HL-60 (cell line): Measurements from ENCODE around the gene DYNC1I1.

Experiments
- DNase-seq, 2 experiments: peaks; one replicate each; pipeline ENCODE4 v3.0.0-alpha.2; 2010 to 2020; ENCODE audit warnings: low read depth in 1 of 2, low spot score in 1 of 2
- H3K27ac ChIP-seq: fragments of 250-450 bp; sonication (Bioruptor Pico); replicated peaks from 2 replicates; pipeline ENCODE4 v1.5.1; 2020; ENCODE audit warnings: mild to moderate bottlenecking, moderate library complexity
- H3K27me3 ChIP-seq: fragments of 250-450 bp; sonication (Bioruptor Pico); 2 replicates; pipeline ENCODE4 v1.5.1; 2021; ENCODE audit warnings: mild to moderate bottlenecking, moderate library complexity; ENCODE audit not compliant: insufficient read depth, poor library complexity, severe bottlenecking
- H3K4me3 ChIP-seq: replicated peaks from 2 replicates; pipeline ENCODE4 v1.5.1; 2011; ENCODE audit warnings: mild to moderate bottlenecking, control low read depth, low read length; ENCODE audit not compliant: insufficient read depth
- GABPA ChIP-seq: IDR thresholded peaks from 2 replicates; pipeline ENCODE4 v1.6.1; 2012; ENCODE audit warnings: low read depth
- POLR2AphosphoS5 ChIP-seq: IDR thresholded peaks from 2 replicates; pipeline ENCODE4 v1.6.1; 2012; ENCODE audit warnings: low read depth
- SPI1 ChIP-seq: IDR thresholded peaks from 2 replicates; pipeline ENCODE4 v1.6.1; 2012; ENCODE audit warnings: low read depth, mild to moderate bottlenecking, borderline replicate concordance
- TF ChIP-seq, protein P1 (sequence below): IDR thresholded peaks from 2 replicates; pipeline ENCODE4 v1.6.1; 2012; ENCODE audit warnings: low read depth; ENCODE audit not compliant: insufficient replicate concordance
- TF ChIP-seq, protein P2 (sequence below): IDR thresholded peaks from one replicate; pipeline ENCODE4 v1.5.1; 2011; ENCODE audit warnings: low read length, control low read depth, inconsistent platforms; ENCODE audit not compliant: insufficient read depth

The DYNC1I1 gene

GRCh38 chr7:95820778-95821177 is 48.4 kb downstream of the DYNC1I1 start:
- DNase-seq: no peak
- H3K27me3 ChIP-seq: no peaks in the 10 kb centered on the region

GRCh38 chr7:95822717-95823116 is 50.4 kb downstream of the DYNC1I1 start:
- Histone ChIP-seq H3K27me3 (no peaks in the 10 kb centered on the region), H3K27ac (no peak overlapping the region), H3K4me3 (no peak overlapping the region)
- TF ChIP-seq, protein P1, sequence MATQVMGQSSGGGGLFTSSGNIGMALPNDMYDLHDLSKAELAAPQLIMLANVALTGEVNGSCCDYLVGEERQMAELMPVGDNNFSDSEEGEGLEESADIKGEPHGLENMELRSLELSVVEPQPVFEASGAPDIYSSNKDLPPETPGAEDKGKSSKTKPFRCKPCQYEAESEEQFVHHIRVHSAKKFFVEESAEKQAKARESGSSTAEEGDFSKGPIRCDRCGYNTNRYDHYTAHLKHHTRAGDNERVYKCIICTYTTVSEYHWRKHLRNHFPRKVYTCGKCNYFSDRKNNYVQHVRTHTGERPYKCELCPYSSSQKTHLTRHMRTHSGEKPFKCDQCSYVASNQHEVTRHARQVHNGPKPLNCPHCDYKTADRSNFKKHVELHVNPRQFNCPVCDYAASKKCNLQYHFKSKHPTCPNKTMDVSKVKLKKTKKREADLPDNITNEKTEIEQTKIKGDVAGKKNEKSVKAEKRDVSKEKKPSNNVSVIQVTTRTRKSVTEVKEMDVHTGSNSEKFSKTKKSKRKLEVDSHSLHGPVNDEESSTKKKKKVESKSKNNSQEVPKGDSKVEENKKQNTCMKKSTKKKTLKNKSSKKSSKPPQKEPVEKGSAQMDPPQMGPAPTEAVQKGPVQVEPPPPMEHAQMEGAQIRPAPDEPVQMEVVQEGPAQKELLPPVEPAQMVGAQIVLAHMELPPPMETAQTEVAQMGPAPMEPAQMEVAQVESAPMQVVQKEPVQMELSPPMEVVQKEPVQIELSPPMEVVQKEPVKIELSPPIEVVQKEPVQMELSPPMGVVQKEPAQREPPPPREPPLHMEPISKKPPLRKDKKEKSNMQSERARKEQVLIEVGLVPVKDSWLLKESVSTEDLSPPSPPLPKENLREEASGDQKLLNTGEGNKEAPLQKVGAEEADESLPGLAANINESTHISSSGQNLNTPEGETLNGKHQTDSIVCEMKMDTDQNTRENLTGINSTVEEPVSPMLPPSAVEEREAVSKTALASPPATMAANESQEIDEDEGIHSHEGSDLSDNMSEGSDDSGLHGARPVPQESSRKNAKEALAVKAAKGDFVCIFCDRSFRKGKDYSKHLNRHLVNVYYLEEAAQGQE: no peak
- TF ChIP-seq, protein P2, sequence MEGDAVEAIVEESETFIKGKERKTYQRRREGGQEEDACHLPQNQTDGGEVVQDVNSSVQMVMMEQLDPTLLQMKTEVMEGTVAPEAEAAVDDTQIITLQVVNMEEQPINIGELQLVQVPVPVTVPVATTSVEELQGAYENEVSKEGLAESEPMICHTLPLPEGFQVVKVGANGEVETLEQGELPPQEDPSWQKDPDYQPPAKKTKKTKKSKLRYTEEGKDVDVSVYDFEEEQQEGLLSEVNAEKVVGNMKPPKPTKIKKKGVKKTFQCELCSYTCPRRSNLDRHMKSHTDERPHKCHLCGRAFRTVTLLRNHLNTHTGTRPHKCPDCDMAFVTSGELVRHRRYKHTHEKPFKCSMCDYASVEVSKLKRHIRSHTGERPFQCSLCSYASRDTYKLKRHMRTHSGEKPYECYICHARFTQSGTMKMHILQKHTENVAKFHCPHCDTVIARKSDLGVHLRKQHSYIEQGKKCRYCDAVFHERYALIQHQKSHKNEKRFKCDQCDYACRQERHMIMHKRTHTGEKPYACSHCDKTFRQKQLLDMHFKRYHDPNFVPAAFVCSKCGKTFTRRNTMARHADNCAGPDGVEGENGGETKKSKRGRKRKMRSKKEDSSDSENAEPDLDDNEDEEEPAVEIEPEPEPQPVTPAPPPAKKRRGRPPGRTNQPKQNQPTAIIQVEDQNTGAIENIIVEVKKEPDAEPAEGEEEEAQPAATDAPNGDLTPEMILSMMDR: no peak
- TF ChIP-seq GABPA (no peak), POLR2AphosphoS5 (no peak), SPI1 (no peak)
- DNase-seq: no peak

More at GRCh38 chr7:95820778-95821177, 48.4 kb downstream of the DYNC1I1 start:
- TF ChIP-seq POLR2AphosphoS5: no peak
- TF ChIP-seq, protein P2: no peak
- TF ChIP-seq GABPA: no peak
- TF ChIP-seq, protein P1: no peak
- no peak for TF ChIP-seq SPI1
- Histone ChIP-seq H3K27ac (no peak overlapping the region), H3K4me3 (no peak overlapping the region)

DNA sequence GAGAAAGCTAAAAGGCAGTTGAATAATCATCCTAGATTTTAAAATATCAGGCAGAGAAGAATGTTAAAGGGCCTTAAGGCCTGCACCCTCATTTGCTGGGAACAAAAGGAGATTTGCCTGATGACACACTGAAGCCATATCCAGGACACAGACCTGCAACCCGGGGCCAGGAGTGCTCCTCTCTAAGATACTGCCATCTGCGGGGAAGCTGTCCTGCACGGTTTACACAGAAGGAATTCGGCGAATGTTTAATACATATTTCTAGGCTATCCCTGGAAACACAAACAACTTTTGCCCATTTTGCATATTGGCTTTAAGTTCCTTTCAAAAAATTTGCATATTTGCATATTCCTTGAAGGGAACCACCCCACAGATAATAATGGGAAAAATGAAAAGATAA is 52.3 kb downstream of the DYNC1I1 start:
- DNase-seq: no peak
- Histone ChIP-seq H3K27ac (no peak overlapping the region), H3K27me3 (no peaks in the 10 kb centered on the region), H3K4me3 (no peak overlapping the region)
- no peak for TF ChIP-seq POLR2AphosphoS5
- no peak for TF ChIP-seq GABPA
- no peak for TF ChIP-seq SPI1
- TF ChIP-seq, protein P2: no peak
- TF ChIP-seq, protein P1: no peak
